Measurements from ENCODE around the gene PLPPR2.
"Not testable (repeated sequence)": the region's sequence is repeated elsewhere in the genome, so short reads cannot be mapped to it uniquely, and the experiment has no call there.

Gene PLPPR2

DNA sequence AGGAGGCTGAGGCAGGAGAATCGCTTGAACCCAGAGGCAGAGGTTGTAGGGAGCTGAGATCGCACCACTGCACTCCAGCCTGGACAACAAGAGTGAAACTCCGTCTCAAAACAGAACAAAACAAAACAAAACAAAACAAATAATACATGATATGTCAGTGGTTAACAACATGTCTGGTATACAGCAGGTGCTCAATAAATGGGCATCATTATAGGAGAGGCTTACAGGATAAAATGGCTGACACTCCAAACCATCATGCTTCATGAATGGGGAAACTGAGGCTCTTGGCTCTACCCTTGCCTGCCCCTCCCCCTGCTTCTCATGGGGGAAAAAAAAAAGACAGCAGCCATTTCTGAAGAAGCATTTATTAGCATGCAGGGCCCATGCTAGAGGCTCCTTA lies 12.8 kb upstream of the PLPPR2 start:
- DNase-seq (ENCODE audit: low read depth, low spot score): no peak
- H3K4me3 ChIP-seq (ENCODE audit: low read depth, low read length): no peak overlapping the region
- TF ChIP-seq, protein P1, sequence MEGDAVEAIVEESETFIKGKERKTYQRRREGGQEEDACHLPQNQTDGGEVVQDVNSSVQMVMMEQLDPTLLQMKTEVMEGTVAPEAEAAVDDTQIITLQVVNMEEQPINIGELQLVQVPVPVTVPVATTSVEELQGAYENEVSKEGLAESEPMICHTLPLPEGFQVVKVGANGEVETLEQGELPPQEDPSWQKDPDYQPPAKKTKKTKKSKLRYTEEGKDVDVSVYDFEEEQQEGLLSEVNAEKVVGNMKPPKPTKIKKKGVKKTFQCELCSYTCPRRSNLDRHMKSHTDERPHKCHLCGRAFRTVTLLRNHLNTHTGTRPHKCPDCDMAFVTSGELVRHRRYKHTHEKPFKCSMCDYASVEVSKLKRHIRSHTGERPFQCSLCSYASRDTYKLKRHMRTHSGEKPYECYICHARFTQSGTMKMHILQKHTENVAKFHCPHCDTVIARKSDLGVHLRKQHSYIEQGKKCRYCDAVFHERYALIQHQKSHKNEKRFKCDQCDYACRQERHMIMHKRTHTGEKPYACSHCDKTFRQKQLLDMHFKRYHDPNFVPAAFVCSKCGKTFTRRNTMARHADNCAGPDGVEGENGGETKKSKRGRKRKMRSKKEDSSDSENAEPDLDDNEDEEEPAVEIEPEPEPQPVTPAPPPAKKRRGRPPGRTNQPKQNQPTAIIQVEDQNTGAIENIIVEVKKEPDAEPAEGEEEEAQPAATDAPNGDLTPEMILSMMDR (IDR thresholded peaks at IDR 0.05; ENCODE audit: low read depth, low read length): no peak
- in situ Hi-C loops (cut with HindIII; ENCODE audit: low sequenced_read_pairs): no loop called here

DNA sequence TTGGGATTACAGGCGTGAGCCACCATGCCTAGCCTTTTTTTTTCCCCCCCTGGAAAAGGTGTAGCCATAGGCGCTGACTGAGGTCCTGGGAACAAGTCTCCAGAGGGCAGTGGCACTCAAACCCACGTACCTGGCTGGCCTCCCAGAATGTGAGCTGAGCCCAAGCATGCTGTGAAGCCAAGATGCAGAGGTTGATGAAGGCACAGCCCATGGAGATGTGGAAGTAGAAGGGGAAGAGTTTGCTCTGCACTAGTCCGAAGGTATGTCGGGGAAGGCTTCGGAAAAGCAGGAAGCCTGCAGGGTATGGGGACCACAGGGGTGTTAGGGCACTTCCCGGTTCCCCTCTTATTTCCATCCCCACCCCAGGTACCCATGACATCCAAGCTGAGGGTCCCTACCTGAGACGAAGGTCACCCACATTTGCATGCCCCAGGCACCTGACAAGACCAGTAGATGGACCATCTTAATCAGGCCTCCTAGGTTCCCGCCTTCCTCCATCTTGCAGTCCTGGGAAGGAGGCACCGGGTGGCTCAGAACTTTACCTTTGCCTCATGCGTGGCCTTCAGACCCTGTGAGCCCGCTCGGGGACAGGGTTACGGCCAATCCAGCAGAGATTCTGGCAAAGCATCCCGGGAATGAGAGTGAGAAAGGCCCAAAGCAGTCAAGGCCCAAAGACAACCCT lies 10.0 kb upstream of the PLPPR2 start:
- DNase-seq (ENCODE audit: low read depth, low spot score): no peak
- in situ Hi-C loops (cut with HindIII; ENCODE audit: low sequenced_read_pairs): no loop called here
- H3K4me3 ChIP-seq (ENCODE audit: low read depth, low read length): peak overlapping the region; percentile 71
- TF ChIP-seq, protein P1 (IDR thresholded peaks at IDR 0.05; ENCODE audit: low read depth, low read length): no peak

DNA sequence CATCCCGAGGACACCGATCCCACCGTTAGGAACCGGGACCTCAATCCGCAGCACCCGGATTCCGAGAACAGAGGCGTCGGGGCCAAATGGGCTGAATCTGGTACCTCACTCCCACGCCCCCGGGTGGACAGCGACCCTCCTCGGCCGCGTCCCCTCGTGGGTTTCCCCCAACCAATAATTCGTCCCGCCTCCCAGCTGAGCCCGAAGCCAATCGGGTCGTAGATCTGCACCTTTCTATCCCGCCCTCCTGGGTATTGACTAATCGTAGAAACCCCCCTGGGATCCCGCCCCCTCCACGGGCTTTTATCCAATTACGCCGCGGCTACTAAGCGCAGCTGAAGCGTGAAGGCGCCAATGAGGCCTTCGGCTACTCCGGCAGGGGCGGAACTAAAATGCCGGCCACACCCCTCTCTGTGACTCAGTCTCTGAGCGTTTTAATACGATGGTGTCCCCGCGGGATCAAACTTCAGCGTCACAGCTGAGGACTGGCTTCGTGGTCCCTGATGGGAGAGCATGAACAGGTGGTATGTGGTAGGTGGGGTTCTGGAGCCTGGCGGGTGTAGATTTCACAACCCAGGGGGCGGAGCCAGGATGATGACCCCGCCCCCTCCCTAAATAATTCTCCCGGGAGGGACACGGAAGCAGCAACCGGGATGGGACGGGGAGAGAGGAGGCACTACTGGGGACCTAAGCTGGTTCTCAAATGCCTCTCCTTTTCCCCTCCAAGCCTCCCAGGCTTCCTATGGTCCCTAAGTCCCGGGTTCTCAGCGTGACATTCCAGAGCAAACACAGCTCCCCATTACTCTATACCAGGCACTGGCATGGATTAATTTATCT lies 8.9 kb upstream of the PLPPR2 start, which contains the start of the genes CCDC159 and TMEM205:
Gene CCDC159 (plus strand): TSS at position 416 of the 837 bp plus-strand sequence. CDS start 88 bp downstream, at position 504.
Gene TMEM205 (minus strand): TSS at position 165 of the 837 bp plus-strand sequence. CDS start 649 bp downstream, outside the sequence.
- peak; percentile 100 for DNase-seq (ENCODE audit: low read depth, low spot score)
- in situ Hi-C loops (cut with HindIII; ENCODE audit: low sequenced_read_pairs): no loop called here
- TF ChIP-seq, protein P1 (IDR thresholded peaks at IDR 0.05; ENCODE audit: low read depth, low read length): peak; percentile 5
- peak within 1 kb of the TSS; percentile 71 for H3K4me3 ChIP-seq (ENCODE audit: low read depth, low read length)

DNA sequence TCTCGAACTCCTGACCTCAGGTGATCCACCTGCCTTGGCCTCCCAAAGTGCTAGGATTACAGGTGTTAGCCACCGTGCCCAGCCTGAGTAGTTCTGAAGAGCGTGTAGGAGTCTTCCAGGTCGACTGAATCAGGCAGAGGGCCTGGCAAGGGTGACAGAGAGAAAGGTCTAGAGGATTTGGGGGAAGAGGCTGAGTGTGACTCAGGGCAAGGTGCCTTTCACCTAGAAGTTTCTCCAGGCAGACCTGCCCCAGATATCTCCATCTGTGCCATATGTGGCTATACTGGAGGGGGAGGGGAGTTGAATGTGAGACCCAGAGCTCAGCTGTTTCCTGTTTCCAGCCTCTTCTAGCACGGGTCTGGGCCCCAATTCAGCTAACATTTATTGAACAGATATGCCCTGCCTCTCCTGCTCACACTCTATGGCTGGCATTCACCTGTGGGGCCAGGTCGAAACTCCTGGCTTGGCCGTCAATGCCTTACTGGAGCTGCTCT lies 7.6 kb upstream of the PLPPR2 start:
- DNase-seq (ENCODE audit: low read depth, low spot score): no peak
- no peak overlapping the region for H3K4me3 ChIP-seq (ENCODE audit: low read depth, low read length)
- in situ Hi-C loops (cut with HindIII; ENCODE audit: low sequenced_read_pairs): no loop called here
- TF ChIP-seq, protein P1 (IDR thresholded peaks at IDR 0.05; ENCODE audit: low read depth, low read length): no peak

DNA sequence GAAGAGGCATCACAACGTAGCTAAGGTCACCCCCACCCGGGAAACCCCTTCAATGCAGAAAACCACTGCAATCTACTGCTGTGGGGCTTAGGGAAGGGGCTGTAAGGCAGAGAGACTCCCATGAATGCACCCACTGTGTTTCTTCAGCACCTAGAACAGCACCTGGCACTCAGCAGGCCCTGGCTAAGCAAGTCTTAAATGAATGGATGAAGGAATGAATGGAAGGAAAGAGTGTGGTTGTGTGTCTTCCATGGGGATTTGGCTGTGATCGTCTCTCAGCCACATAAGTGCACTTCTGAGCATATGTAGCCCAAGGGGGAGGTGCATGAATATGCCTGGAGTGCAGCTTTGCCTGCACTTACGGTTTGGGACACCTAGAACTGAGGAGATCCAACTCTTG lies 6.1 kb upstream of the PLPPR2 start:
- no peak overlapping the region for H3K4me3 ChIP-seq (ENCODE audit: low read depth, low read length)
- TF ChIP-seq, protein P1 (IDR thresholded peaks at IDR 0.05; ENCODE audit: low read depth, low read length): no peak
- in situ Hi-C loops (cut with HindIII; ENCODE audit: low sequenced_read_pairs): no loop called here
- no peak for DNase-seq (ENCODE audit: low read depth, low spot score)

DNA sequence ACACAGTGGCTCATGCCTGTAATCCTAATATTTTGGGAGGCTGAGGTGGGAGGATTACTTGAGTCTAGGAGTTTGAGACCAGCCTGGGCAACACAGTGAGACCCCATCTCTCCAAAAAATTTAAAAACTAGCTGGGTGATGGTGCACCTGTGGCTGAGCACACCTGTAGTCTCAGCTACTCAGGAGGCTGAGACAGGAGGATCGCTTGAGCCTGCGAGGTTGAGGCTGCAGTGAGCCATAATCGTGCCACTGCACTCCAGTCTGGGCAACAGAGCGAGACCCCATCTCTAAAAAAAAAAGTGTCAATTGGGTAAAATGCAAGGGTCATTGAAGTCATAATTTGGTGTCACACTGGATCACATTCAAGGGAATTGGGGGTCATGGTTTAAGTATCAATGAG lies 1.1 kb upstream of the PLPPR2 start:
- in situ Hi-C loops (cut with HindIII; ENCODE audit: low sequenced_read_pairs); H3K4me3 ChIP-seq (ENCODE audit: low read depth, low read length); DNase-seq (ENCODE audit: low read depth, low spot score): not testable (repeated sequence)

DNA sequence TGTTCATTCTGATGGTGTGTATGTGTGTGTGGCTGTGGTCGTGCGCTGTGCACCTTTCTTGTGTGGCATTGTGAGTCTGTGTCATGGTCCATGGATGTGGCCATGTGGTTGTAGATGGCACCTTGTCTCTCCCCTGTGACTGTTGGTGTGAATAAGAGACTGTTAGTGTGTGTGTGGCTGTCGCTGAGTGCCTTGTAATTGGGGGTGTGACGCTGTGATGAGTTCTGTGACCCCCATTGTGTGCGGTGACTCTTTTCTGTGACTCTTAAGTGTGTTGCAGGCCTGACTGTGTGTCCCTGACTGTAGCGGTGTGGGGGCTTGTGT lies 804 bp downstream of the PLPPR2 start:
- in situ Hi-C loops (cut with HindIII; ENCODE audit: low sequenced_read_pairs): no loop called here
- no peak for DNase-seq (ENCODE audit: low read depth, low spot score)
- peak overlapping the region; percentile 65 for H3K4me3 ChIP-seq (ENCODE audit: low read depth, low read length)
- TF ChIP-seq, protein P1 (IDR thresholded peaks at IDR 0.05; ENCODE audit: low read depth, low read length): no peak

Data from astrocyte of the spinal cord (primary cell).